Hepatocyte (in vitro differentiated cells): ENCODE results near the gene OTOA.

Experiments used
- CTCF ChIP-seq: fragments of 200-600 bp; sonication (generic); IDR thresholded peaks from 2 replicates; pipeline ENCODE4 v1.5.1; 2016; ENCODE audit warnings: antibody characterized with exemption, mild to moderate bottlenecking; ENCODE audit not compliant: poor library complexity
- EZH2 ChIP-seq: fragments of 200-600 bp; sonication (generic); IDR thresholded peaks from 2 replicates; pipeline ENCODE4 v1.6.1; 2016; ENCODE audit warnings: antibody characterized with exemption, mild to moderate bottlenecking, borderline replicate concordance

GRCh38 chr16:21708533-21709115 is 44.9 kb downstream of the OTOA start:
- peak; percentile 88 for TF ChIP-seq CTCF
- no peak for TF ChIP-seq EZH2
